GM18526 (cell line): ENCODE results near the gene PLCB4.

Source experiments
- POLR2A ChIP-seq: IDR thresholded peaks from 3 replicates; pipeline ENCODE4 v1.6.1; 2011; ENCODE audit not compliant: insufficient read length; ENCODE audit errors: extremely low read depth

Gene PLCB4

DNA sequence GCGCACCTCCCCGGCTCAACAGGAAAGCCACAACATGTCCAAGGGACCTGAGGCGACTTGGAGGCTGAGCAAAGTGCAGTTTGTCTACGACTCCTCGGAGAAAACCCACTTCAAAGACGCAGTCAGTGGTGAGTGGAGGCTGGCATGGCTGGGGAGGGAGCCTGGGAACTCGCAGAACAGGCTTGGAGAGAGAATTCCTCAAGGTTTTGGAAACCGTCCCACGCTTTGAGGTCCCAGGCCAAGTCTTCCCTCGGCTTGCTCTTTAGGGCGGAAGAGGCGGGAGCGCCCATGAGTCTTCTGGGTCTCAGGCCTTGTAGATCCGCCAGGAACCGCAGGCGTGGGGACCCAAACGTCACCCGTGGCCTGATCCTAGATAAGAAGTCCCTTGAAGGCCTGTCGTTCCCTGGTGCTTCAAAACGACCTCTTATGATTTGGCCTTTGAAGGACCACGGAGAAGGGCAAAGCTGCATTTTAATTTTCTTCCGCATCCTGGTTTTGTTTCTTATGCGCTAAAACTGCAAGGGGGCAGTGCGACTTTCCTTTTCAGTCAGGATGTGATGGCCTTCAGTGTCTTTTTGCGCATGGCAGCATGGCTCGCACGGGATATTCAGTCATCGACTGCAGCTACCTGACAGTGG, 447.5 kb downstream of the PLCB4 start:
- TF ChIP-seq POLR2A, result no peak

DNA sequence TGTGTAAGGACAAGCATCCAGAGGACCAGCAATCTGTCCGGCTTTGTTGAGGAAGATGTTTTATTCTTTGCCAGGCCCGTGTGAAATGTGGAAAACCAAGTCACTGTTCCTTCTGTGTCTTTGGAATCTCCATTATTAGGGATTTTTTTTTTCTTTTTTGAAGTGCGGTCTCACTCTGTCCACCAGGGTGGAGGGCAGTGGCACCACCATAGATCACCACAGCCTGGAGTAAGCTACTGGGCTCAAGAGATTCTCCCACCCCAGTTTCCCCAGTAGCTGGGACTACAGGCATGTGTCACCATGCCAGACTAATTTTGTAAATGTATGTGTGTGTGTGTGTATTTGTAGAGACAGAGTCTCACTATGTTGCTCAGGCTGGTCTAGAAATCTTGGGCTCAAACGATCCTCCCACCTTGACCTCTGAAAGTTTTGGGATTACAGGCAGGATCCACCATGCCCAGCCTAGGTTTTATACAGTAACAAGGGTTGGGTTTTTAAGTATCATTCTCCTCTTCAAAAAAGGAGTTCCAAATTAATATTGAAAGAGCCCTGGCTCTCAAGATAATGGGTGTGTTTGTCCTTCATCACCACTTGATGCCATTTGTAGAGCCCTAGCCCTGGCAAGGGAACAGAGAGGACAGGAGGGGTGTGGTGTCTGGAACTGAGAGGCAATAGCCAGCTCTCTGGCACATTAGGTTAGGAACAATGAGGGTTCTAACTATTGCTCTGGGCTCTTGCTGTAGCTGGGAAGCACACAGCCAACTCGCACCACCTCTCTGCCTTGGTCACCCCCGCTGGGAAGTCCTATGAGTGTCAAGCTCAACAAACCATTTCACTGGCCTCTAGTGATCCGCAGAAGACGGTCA, 448.6 kb downstream of the PLCB4 start:
- TF ChIP-seq POLR2A, result no peak

DNA sequence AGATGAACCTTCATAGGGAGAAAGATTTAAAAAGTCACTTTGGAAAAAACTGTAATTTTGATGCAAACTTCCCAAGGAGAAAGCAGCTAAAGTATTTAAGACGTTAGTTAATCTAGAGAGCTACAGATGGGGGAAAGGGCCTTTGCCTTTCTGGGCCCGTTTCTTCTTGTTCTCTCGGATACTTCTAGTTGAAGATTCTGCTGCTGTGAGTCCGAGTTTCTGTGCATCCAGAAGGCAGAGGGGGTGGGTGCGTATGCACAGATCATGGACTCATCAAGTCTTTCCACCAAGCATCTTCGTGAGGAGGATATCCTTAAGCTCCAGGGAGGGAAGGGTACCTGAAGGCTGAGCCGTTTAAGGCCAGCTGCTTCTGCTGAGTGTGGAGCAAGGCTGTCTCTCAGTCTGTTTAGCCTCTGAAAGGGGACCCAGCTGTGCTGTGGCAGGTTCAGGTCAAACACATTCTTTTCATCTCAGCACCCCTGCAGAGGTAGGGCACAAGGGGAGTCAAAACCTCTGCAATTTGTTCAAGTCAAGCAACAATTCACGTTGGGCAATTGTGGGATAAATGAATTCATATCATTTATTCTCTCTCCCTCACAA, 449.8 kb downstream of the PLCB4 start:
- no peak for TF ChIP-seq POLR2A

- no peak for TF ChIP-seq POLR2A
These were observed 451.2 kb downstream of the PLCB4 start for GRCh38 chr20:9520086-9520485.

DNA sequence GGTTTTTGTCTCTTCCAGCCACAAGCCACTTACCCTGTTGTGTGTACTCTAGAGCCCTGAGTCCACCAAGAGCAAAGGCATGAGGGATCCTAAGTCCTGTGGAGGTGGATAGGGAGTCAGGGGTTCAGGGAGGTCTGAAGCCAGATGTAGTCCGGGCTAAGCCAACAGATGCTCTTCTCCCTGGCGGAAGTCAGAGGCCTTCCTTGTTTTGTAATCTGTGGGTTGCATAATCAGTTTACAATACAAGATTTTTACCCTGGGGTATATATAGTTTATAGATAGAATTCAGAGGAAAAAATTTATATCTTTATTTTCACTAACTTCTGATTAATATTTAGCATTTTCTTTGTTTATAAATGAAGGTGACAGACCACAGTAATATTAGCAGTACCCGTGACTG, 454.7 kb downstream of the PLCB4 start:
- no peak for TF ChIP-seq POLR2A
